HepG2 (cell line): ENCODE measurements around the gene AP2S1.

Source experiments
- HES4 ChIP-seq: sonication (generic); formaldehyde crosslinking; IDR thresholded peaks from 2 replicates; pipeline ENCODE4 v1.9.0; 2021; ENCODE audit warnings: mild to moderate bottlenecking, missing genetic modification reagents, borderline replicate concordance
- MAFK ChIP-seq, 2 experiments: IDR thresholded peaks in 1 of 2; conservative IDR thresholded peaks in 1 of 2; 2 replicates each; pipeline ENCODE4 v1.6.1; 2011; ENCODE audit warnings: improper control_type of control experiment in 2 of 2, low read length in 2 of 2
- ZKSCAN8 ChIP-seq: IDR thresholded peaks from 2 replicates; pipeline ENCODE4 v1.6.1; 2016; ENCODE audit warnings: borderline replicate concordance, missing genetic modification reagents, missing compliant biosample characterization
- TF ChIP-seq, protein P1 (sequence below): sonication (generic); formaldehyde crosslinking; IDR thresholded peaks from 2 replicates; pipeline ENCODE4 v1.4.0; 2020; ENCODE audit warnings: missing genetic modification reagents, mild to moderate bottlenecking, borderline replicate concordance

DNA sequence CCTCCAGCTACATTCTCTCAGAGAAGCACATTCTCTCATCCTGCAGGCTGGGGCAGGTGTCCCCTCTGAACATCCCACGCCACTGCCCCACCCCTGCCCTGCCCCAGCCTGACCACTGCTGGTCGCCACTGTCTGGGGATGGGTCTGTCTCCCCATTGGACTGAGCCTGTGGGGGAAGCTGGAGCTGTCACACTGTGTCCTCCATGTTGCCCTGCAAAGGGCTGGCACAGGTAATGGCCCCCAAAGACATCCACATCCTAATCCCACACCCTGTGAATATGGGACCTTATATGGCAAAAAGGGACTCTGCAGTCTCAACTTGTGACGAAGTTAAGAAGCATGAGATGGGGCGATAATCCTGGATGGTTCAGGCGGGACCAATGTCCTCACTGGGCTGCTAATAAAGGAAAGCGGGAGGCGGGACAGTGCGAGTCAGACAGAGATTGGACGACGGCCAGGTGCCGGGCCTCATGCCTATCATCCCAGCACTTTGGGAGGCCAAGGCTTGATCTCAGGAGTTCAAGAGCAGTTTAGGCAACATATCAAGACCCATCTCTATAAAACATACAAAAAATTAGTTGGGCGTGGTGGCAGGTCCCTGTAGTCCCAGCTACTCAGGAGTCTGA, 9.1 kb downstream of the AP2S1 start:
- no peak for TF ChIP-seq MAFK (conservative IDR thresholded peaks at IDR 0.05 in 1 of 2, IDR thresholded peaks at IDR 0.05 in 1 of 2; ENCODE audit: low read length in 2 of 2)
- no peak for TF ChIP-seq HES4 (CRISPR knock-in tag)
- no peak for TF ChIP-seq ZKSCAN8 (CRISPR knock-in tag)
- TF ChIP-seq, protein P1, sequence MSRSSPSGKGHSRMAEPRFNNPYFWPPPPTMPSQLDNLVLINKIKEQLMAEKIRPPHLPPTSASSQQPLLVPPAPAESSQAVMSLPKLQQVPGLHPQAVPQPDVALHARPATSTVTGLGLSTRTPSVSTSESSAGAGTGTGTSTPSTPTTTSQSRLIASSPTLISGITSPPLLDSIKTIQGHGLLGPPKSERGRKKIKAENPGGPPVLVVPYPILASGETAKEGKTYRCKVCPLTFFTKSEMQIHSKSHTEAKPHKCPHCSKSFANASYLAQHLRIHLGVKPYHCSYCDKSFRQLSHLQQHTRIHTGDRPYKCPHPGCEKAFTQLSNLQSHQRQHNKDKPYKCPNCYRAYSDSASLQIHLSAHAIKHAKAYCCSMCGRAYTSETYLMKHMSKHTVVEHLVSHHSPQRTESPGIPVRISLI (CRISPR knock-in tag): no peak
